Lower lobe of right lung (tissue), 2 donors: ENCODE measurements around the gene CDK11B. TPM values are rescaled to one million over a fixed set of nuclear protein-coding genes. Genes with fewer than 3 reads are reported as not detected.

Experiments
- ATAC-seq, 2 donors: fragments of 200-7000 bp; cut with Tn5 transposase; one replicate each; pipeline ENCODE4 v1.9.1; 2020 to 2022; ENCODE audit warnings: mild to moderate bottlenecking in 2 of 2, moderate library complexity in 2 of 2
- DNase-seq: peaks from one replicate; pipeline ENCODE4 v3.0.0-alpha.2; 2020
- H3K27ac ChIP-seq: fragments of 200-600 bp; one replicate; pipeline ENCODE4 v1.8.0; 2022
- H3K27me3 ChIP-seq: fragments of 200-600 bp; one replicate; pipeline ENCODE4 v1.8.0; 2022; ENCODE audit warnings: low read depth
- H3K36me3 ChIP-seq: fragments of 200-600 bp; one replicate; pipeline ENCODE4 v1.8.0; 2022; ENCODE audit warnings: mild to moderate bottlenecking
- H3K4me1 ChIP-seq: fragments of 200-600 bp; one replicate; pipeline ENCODE4 v1.8.0; 2022
- H3K4me3 ChIP-seq: fragments of 200-600 bp; one replicate; pipeline ENCODE4 v1.8.0; 2022; ENCODE audit warnings: mild to moderate bottlenecking
- H3K9me3 ChIP-seq: fragments of 200-600 bp; one replicate; pipeline ENCODE4 v1.8.0; 2022
- intact Hi-C: fragments of 100-400 bp; cut with DNase I; formaldehyde crosslinking; loops from one replicate; pipeline ENCODE4 v1.11.0; 2022
- total RNA-seq: library from RNA; stranded (reverse); fragmentation: NEBNext Ultra II Directional; extraction: Animal tissue kit (Norgen Biotek cat#: 25700); gene quantifications from one replicate; pipeline ENCODE4 v1.2.1, GENCODE V29; 2021
- TF ChIP-seq, protein P1 (sequence below): fragments of 200-600 bp; IDR thresholded peaks from one replicate; pipeline ENCODE4 v1.8.0; 2022; ENCODE audit warnings: antibody characterized with exemption, mild to moderate bottlenecking
- donor health status: DM: no; HTN: yes; CAD: no; lungs with severe emphysema.

The CDK11B gene
- total RNA-seq, 1 donor from 2014 or later = 23.0 TPM

DNA sequence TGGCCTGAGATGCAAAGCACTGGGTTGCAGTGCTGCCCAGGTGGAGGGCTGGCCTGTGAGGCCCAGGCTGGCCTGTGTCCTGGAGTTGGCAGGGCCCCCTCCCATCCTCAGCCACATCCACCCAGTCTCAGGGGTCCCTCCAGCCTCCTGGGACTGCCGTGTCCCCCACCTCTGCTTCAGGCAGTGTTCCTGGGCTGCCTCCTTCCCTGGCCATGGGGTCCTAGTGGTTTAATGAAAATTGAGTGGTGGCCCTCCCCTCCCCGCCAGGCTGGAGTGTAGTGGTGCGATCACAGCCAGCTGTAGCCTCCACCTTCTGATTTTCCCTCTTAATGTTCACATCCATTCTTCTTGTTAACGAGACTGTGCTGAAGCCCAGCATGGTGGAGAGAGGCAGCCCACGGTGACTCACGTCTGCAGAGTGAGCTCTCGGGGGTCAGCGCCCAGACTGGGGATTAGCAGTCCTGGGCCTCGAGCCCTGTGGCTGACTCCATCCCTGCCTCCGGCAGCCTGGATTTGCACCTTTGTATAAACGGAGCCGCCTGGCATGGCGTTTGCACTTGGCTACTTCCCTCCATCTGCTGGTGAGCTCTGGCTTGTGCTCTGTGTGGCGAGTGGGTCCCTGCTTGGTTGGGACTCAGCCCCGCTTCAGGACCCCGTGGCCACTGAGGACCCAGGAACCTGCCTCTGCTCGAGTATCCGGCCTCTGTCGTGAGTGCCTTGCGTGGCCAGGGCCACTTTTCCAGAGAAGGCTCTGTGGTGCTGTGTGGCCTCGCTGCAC lies 36.6 kb downstream of the CDK11B start:
- H3K27me3 ChIP-seq = no peaks in the 10 kb centered on the region
- H3K27ac ChIP-seq = no peak overlapping the region
- TF ChIP-seq, protein P1, sequence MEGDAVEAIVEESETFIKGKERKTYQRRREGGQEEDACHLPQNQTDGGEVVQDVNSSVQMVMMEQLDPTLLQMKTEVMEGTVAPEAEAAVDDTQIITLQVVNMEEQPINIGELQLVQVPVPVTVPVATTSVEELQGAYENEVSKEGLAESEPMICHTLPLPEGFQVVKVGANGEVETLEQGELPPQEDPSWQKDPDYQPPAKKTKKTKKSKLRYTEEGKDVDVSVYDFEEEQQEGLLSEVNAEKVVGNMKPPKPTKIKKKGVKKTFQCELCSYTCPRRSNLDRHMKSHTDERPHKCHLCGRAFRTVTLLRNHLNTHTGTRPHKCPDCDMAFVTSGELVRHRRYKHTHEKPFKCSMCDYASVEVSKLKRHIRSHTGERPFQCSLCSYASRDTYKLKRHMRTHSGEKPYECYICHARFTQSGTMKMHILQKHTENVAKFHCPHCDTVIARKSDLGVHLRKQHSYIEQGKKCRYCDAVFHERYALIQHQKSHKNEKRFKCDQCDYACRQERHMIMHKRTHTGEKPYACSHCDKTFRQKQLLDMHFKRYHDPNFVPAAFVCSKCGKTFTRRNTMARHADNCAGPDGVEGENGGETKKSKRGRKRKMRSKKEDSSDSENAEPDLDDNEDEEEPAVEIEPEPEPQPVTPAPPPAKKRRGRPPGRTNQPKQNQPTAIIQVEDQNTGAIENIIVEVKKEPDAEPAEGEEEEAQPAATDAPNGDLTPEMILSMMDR = no peak
- intact Hi-C loops = no loop called here
- H3K4me3 ChIP-seq = no peak overlapping the region
- H3K36me3 ChIP-seq = peaks cover 17% of the 10 kb centered on the region
- ATAC-seq = no peak
- DNase-seq = no peak
- H3K4me1 ChIP-seq = peaks cover under 1% of the 10 kb centered on the region
- no peaks in the 10 kb centered on the region for H3K9me3 ChIP-seq

DNA sequence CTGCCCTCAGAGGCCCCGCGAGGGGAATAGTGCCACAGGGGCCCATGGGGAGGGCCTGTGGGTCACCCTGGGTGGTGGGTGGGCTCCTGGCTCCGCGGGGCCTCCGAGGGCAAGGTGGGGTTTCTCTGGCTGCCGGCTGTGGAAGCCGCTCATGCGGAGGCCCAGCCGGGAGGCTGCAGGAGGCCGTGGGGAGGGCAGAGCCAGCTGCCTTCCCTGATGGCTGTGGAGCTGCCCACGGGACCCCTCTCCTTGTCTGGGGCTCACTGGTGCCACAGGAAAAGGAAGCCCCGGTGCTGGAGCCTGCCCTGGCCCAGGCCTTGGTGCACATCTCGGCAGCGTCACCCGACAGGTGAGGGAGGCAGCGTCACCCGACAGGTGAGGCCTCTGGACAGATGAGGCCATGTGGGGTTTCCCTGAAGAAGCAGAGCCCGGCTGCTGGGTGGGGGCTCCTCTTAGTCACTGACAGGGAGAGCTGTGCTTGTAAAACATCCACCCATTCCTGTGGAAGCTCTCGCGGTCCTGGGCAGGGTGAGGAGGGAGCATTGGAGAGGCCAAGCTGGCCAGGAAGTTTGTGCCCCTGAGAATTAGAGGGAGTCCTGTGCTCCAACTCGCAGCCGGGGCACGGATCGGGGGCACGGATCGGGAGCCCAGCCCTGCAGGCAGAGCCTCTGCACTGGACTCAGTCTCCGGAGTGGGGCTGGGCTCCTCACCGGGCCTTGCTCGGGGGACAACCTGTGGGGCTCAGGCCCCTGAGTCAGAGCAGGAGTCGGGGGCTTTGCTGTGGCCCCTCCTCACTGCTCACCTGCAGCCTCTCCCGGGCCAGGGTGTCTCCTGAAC lies 37.4 kb downstream of the CDK11B start:
- TF ChIP-seq, protein P1 = no peak
- Histone ChIP-seq H3K4me3 (no peak overlapping the region), H3K4me1 (peaks cover 8% of the 10 kb centered on the region), H3K9me3 (no peaks in the 10 kb centered on the region), H3K27ac (no peak overlapping the region), H3K36me3 (peaks cover 14% of the 10 kb centered on the region), H3K27me3 (no peaks in the 10 kb centered on the region)
- ATAC-seq (no peak), DNase-seq (no peak)
- intact Hi-C loops = no loop called here

DNA sequence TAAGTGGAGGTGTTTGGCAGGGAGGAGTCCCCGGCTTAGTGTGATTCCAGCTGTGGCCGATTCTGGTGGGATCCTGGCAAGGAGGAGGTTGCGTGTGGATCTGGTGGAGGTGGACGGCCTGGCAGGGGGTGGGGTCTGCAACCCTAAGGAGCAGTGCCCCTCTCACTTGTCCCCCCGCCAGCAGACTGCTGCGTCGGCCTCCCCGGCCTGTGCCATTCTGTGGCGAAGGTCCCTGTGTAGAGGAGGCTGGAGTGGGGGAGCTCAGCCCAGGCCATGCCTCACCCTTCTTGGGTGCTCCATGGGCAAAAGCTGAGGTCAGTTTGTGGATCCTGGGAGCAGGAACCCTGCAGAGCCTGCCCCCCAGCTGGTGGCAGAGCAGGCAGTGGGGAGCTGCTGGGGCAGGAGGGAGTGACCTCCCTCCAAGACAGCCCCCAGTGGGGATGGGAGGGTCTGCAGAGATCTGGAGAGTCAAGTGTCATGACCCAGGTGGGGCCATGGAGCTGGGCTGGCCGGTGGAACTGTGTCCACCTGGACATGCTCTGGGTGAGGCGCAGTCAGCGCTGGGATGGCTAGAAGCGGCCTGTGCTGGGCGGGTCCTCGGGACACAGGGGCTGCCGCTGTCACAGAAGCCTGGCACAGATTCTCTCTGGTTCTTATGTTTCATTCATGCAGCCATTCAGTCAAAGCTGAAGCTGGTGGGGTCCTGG lies 38.2 kb downstream of the CDK11B start:
- H3K27me3 ChIP-seq = no peaks in the 10 kb centered on the region
- H3K4me1 ChIP-seq = peaks cover 10% of the 10 kb centered on the region
- DNase-seq (no peak), ATAC-seq (no peak)
- intact Hi-C loops = no loop called here
- H3K4me3 ChIP-seq = no peak overlapping the region
- no peaks in the 10 kb centered on the region for H3K9me3 ChIP-seq
- peaks cover 14% of the 10 kb centered on the region for H3K36me3 ChIP-seq
- no peak overlapping the region for H3K27ac ChIP-seq
- TF ChIP-seq, protein P1 = no peak

DNA sequence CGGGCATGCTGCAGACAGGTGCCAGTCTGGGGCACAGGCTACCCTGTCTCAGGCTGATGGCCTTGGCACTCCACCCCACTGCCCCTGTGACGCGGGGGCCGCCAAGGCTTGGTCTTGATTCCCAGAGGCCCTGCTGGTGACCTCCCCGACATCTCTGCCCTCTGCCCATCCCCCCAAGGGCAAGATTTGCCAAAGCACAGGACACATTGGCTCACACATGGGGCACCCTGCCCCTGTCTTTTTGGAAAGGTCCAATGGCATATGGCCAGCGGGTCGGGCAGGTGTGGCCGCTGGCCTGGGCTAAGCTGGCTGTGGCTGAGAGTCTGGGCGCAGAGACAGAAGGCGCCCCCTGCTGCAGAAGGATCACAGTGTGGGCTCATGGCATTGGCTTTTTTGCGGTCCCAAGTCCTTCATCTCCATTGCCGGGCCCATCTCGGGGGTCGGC lies 38.9 kb downstream of the CDK11B start:
- intact Hi-C loops = no loop called here
- ATAC-seq (no peak), DNase-seq (peak; percentile 51)
- TF ChIP-seq, protein P1 = no peak
- peaks cover 14% of the 10 kb centered on the region for H3K36me3 ChIP-seq
- H3K4me1 ChIP-seq = peaks cover 10% of the 10 kb centered on the region
- H3K9me3 ChIP-seq = no peaks in the 10 kb centered on the region
- no peaks in the 10 kb centered on the region for H3K27me3 ChIP-seq
- H3K27ac ChIP-seq = no peak overlapping the region
- no peak overlapping the region for H3K4me3 ChIP-seq

DNA sequence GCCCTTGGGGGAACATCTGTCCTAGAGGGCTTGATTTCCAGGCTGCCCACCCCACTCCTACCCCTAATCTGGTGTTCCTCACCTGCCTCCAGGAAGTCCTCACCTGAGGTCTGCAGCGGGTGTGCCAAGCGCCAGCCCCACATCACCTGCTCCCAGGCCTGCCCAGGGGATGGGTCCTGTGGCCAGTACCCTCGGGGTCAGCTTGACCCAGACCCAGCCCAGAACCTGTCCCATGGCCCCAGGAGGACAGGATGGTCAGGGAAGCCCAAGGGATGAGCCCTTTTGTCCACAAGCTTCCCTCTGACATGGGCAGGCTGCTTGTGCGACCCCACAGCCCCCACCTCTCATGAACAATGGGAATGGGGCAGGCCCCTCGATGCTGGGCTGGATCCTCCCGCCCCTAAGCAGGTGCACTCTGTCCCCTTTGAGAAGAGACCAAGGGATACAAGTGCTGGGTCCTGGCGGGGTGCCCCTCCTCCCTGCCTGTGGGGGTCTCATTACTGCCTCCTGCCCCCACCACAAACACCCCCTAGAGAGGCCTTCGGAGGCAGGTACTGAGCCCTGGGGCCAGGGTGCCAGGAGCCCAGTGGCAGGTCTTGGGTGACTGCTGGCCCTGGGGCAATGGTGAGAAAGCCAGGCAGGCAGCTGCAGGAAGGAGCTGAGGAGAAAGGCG lies 40.3 kb downstream of the CDK11B start:
- no peaks in the 10 kb centered on the region for H3K27me3 ChIP-seq
- no peak overlapping the region for H3K27ac ChIP-seq
- DNase-seq (no peak), ATAC-seq (no peak)
- TF ChIP-seq, protein P1 = no peak
- no peak overlapping the region for H3K4me3 ChIP-seq
- H3K9me3 ChIP-seq = no peaks in the 10 kb centered on the region
- H3K4me1 ChIP-seq = peaks cover 23% of the 10 kb centered on the region
- intact Hi-C loops = no loop called here
- peaks cover 14% of the 10 kb centered on the region for H3K36me3 ChIP-seq
